AG09309 (cell line): ENCODE results near the gene HECW1.
A peak's percentile ranks its signal among the peaks of the same experiment; 100 is the strongest.

Source experiments
- DNase-seq: peaks from one replicate; pipeline ENCODE4 v3.0.0-alpha.2; 2010; ENCODE audit warnings: low read depth
- H3K4me3 ChIP-seq: 2 replicates; pipeline ENCODE4 v1.5.1; 2011; ENCODE audit warnings: mild to moderate bottlenecking, low read depth, low read length, moderate library complexity; ENCODE audit not compliant: control insufficient read depth
- TF ChIP-seq, protein P1 (sequence below): IDR thresholded peaks from 2 replicates; pipeline ENCODE4 v1.5.1; 2011; ENCODE audit warnings: mild to moderate bottlenecking, low read depth, low read length, inconsistent platforms; ENCODE audit not compliant: insufficient read depth, control insufficient read depth; ENCODE audit errors: missing control alignments

The HECW1 gene

DNA sequence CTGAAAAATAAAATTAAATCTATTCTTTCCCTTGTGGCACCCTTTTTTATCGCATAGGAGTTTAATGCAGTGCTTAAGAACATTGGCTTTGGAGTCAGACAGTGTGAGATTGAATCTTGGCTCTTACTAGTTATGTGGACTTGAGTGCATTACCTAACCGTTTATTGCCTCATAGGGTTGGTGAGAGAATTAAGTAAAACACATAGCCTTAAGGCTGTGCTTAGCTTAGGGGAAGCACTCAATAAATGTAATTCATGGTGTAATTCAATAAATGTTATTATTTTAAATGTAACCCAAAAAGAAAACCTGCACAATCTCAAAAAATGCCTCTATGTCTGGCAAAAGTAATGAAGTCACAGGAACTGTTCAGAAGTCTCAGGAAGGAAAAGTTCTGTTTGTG is 473.1 kb downstream of the HECW1 start:
- TF ChIP-seq, protein P1, sequence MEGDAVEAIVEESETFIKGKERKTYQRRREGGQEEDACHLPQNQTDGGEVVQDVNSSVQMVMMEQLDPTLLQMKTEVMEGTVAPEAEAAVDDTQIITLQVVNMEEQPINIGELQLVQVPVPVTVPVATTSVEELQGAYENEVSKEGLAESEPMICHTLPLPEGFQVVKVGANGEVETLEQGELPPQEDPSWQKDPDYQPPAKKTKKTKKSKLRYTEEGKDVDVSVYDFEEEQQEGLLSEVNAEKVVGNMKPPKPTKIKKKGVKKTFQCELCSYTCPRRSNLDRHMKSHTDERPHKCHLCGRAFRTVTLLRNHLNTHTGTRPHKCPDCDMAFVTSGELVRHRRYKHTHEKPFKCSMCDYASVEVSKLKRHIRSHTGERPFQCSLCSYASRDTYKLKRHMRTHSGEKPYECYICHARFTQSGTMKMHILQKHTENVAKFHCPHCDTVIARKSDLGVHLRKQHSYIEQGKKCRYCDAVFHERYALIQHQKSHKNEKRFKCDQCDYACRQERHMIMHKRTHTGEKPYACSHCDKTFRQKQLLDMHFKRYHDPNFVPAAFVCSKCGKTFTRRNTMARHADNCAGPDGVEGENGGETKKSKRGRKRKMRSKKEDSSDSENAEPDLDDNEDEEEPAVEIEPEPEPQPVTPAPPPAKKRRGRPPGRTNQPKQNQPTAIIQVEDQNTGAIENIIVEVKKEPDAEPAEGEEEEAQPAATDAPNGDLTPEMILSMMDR: no peak
- no peak overlapping the region for H3K4me3 ChIP-seq
- DNase-seq: peak; percentile 74

DNA sequence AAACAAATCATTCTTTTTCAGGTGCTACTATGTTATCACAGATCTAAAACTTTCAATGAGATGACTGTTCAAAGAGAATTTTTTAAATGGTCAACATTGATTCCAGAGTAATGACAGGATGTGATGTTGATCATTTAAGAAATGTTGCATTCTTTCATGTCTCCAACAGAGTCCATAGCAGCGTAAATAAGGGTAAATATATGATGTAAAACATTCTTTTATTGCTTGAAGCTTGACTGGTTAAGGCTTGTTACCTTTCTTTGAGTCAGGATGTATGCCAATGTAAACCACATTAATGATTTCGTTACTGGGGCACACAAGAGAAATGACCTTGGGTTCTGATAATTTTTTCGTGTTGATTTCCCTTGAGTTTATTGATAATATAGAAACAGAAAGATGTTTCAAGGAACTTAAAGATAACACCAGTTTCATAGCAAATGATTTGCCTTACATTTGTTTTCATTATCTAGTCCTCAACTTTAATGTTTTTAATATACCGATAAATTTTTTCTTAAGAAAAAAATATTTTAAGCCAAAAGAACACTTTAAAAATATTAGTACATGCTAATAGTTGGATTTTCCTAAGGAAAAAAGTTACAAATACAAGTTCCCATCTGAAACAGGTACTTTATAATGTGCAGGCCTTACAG is 473.9 kb downstream of the HECW1 start:
- DNase-seq: no peak
- TF ChIP-seq, protein P1: no peak
- H3K4me3 ChIP-seq: no peak overlapping the region

DNA sequence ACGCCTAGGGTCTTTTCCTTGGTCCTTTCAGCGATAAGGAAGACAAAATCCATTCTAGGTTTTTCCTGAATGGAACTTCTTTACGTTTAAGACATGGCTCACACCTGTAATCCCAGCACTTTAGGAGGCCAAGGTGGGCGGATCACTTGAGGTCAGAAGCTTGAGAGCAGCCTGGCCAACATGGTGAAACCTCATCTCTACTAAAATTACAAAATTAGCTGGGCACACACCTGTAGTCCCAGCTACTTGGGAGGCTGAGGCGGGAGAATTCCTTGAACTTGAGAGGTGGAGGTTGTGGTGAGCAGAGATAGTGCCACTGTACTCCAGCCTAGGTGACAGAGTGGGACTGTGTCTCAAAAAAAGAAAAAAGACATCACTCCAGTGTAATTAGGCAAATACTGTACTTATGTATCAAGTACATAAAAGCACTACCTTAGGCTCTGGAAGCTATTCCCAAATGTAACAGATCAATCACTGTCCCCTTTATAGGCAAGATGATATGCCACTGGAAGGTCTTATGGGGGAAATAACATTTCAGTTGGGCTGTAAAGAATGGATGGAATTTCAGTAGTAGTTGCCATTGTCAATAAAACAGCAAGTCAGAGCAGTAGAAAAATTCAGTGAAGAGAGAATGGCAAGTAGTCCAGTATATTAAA is 476.2 kb downstream of the HECW1 start:
- H3K4me3 ChIP-seq: no peak overlapping the region
- TF ChIP-seq, protein P1: no peak

DNA sequence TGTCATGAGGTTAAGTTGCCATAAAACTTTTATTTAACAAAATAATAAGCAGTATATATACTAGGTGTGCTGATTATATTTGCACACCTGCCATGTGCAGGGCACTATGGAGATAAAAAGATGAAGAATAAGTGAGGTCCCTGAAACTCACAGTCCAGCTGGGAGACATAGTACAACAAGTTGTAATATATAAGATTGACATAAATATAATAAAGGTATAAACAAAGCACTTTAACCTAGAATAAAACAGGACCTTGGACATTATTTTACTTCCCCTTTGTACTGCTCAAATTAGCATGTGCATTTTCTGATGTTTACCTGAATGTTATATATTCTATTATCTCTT is 476.7 kb downstream of the HECW1 start:
- TF ChIP-seq, protein P1: no peak
- H3K4me3 ChIP-seq: no peak overlapping the region
- DNase-seq: no peak

More for the DNA sequence above, 476.2 kb downstream of the HECW1 start:
- no peak for DNase-seq

DNA sequence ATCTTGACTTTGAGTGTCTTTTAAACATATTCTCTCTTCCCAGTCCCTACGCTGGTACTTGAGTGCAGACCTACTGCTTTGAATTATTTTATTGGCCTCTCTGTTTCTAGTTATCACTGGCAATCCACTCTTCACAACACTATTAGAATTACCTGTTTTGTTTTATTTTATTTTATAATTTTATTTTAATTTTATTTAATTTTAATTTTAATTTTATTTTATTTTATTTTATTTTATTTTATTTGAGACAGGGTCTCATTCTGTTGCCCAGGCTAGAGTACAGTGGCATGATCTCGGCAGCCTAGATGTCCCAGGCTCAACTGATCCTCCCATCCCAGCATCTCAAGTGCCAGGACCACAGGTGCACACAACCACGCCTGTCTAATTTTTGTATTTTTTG is 477.3 kb downstream of the HECW1 start:
- TF ChIP-seq, protein P1: no peak
- H3K4me3 ChIP-seq: no peak overlapping the region
- DNase-seq: no peak

DNA sequence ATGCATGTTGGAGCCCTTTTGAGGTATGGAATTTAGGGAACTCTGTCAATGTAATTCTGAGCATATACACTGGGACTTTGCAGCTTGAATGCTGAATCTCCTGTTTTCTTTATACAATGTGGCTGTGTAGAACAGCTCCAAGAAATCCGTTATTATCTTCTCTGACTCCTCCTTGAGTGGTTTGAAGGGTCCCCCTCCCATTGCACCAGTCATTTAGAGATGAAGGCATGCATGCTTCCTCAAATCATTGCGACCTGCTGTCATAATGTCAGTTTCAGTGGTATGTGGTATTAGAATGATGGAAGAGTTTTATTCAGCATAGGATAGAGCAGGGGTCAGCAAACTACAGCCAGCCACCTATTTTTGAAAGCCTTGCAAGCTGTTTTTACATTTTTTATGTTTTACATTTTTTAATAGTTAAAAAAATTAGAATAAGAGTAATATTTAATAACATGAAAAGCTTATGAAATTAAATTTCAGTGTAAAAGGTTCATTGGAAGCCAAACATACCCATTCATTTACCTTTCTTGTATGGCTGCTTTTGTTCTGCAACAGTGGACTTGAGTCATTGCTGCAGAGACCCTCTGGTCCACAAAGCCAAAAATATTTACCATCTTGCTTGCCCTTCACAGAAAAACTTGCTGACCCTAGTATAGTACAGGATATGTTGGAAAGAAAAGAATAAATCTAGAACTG is 478.6 kb downstream of the HECW1 start:
- DNase-seq: no peak
- TF ChIP-seq, protein P1: no peak
- no peak overlapping the region for H3K4me3 ChIP-seq
